ENCODE measurements around the gene KIFC1. TPM values are rescaled to one million over a fixed set of nuclear protein-coding genes. Genes with fewer than 3 reads are reported as not detected.

Gene KIFC1
- total and polyA plus RNA-seq, 2 donors from 2014 or later = 2.3 TPM; not detected in 1

DNA sequence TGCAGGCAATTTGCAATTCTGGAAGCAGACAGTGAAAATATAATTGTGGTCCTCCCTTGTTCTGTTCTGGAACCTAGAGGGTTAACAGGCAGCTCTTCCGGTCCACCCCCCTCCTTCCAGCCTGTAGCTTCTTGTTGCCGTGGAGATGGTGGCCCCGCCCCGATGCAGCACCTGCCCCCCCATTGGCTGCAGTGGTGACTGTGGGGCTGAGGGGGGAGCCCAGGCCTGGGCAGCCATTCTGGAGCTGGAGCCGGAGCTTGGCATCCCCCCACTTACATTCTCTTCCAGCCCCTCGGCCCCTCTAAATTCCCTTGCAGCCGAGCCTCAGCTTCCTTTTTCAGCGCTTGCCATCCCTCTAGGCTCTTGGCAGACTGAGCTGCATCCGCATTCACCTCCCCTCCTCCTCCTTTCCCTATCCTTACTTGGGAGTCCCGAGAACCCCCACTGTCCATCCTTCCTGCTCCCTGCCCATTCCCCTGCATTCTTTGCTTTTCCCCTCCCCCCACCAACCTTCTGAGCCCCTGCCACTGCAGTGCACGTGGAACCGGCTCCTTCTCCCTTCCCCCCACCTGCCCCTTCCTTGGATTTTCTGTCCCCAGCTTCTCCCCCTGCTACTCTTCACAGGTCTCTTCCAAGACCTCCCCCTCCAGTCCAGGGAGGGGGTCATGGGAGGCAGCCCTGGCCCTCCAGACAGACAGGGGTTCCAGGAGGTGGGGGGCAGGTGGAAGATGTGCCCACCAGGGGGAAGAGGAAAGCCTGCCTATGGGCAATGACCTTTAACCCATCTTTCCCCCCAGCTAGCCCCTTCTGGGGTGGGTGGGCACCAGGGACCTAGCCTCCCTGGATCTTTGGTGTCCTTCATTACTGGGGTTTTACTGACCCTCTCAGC is 39.6 kb downstream of the KIFC1 start:
- Histone ChIP-seq H3K27me3 (ENCODE audit: control insufficient read depth, insufficient read depth, low read length) (no peaks in the 10 kb centered on the region), H3K4me1 (ENCODE audit: control insufficient read depth in 2 of 3, insufficient read depth in 2 of 3, low read depth in 1 of 3, low read length in 3 of 3) (peaks cover 6 to 30% (median 7%) of the 10 kb centered on the region in 3 donors), H3K36me3 (ENCODE audit: control insufficient read depth in 2 of 3, insufficient read depth in 3 of 3, low read length in 3 of 3) (peaks cover 0 to 6% (median 4%) of the 10 kb centered on the region in 3 donors), H3K9ac (ENCODE audit: low read length in 3 of 3) (no peak overlapping the region), H3K4me3 (ENCODE audit: low read length in 3 of 3) (peak overlapping the region in 1 of 3 donors; percentile 16), H3K9me3 (ENCODE audit: control insufficient read depth in 2 of 3, insufficient read depth in 1 of 3, low read length in 3 of 3) (no peaks in the 10 kb centered on the region), H3K27ac (ENCODE audit: low read depth in 2 of 2, low read length in 2 of 2) (no peak overlapping the region)
- DNase-seq = peak; percentile 83 to 92 (median 88)
- intact Hi-C loops (cut with DNase I) = no loop called here
- no peak for TF ChIP-seq CTCF (IDR thresholded peaks at IDR 0.05; ENCODE audit: borderline replicate concordance, extremely low read depth, insufficient read depth)
- no peak for FAIRE-seq

GRCh38 chr6:33431880-33432541 is 40.4 kb downstream of the KIFC1 start:
- Histone ChIP-seq H3K36me3 (ENCODE audit: control insufficient read depth in 2 of 3, insufficient read depth in 3 of 3, low read length in 3 of 3) (peaks cover 0 to 10% (median 4%) of the 10 kb centered on the region in 3 donors), H3K4me1 (ENCODE audit: control insufficient read depth in 2 of 3, insufficient read depth in 2 of 3, low read depth in 1 of 3, low read length in 3 of 3) (peaks cover 6 to 29% (median 7%) of the 10 kb centered on the region in 3 donors), H3K27me3 (ENCODE audit: control insufficient read depth, insufficient read depth, low read length) (no peaks in the 10 kb centered on the region), H3K4me3 (ENCODE audit: low read length in 3 of 3) (no peak overlapping the region), H3K27ac (ENCODE audit: low read depth in 2 of 2, low read length in 2 of 2) (no peak overlapping the region), H3K9ac (ENCODE audit: low read length in 3 of 3) (no peak overlapping the region), H3K9me3 (ENCODE audit: control insufficient read depth in 2 of 3, insufficient read depth in 1 of 3, low read length in 3 of 3) (no peaks in the 10 kb centered on the region)
- intact Hi-C loops (cut with DNase I) = no loop called here
- DNase-seq (peak in 2 of 5 donors; percentile 25 to 77), FAIRE-seq (no peak)
- TF ChIP-seq CTCF (IDR thresholded peaks at IDR 0.05; ENCODE audit: borderline replicate concordance, extremely low read depth, insufficient read depth) = no peak

- no peak for DNase-seq
- intact Hi-C loops (cut with DNase I) = no loop called here
- H3K36me3 ChIP-seq (ENCODE audit: control insufficient read depth in 2 of 3, insufficient read depth in 3 of 3, low read length in 3 of 3) = peaks cover 4 to 11% (median 4%) of the 10 kb centered on the region in 3 donors
- H3K27ac ChIP-seq (ENCODE audit: low read depth in 2 of 2, low read length in 2 of 2) = no peak overlapping the region
- H3K4me3 ChIP-seq (ENCODE audit: low read length in 3 of 3) = no peak overlapping the region
- H3K9me3 ChIP-seq (ENCODE audit: control insufficient read depth in 2 of 3, insufficient read depth in 1 of 3, low read length in 3 of 3) = no peaks in the 10 kb centered on the region
- no peak for TF ChIP-seq CTCF (IDR thresholded peaks at IDR 0.05; ENCODE audit: borderline replicate concordance, extremely low read depth, insufficient read depth)
- peaks cover 6 to 24% (median 7%) of the 10 kb centered on the region in 3 donors for H3K4me1 ChIP-seq (ENCODE audit: control insufficient read depth in 2 of 3, insufficient read depth in 2 of 3, low read depth in 1 of 3, low read length in 3 of 3)
- no peaks in the 10 kb centered on the region for H3K27me3 ChIP-seq (ENCODE audit: control insufficient read depth, insufficient read depth, low read length)
- no peak for FAIRE-seq
- H3K9ac ChIP-seq (ENCODE audit: low read length in 3 of 3) = no peak overlapping the region
These were observed 40.9 kb downstream of the KIFC1 start for GRCh38 chr6:33432546-33432945.
